ENCODE data around the gene CYP27B1.

DNA sequence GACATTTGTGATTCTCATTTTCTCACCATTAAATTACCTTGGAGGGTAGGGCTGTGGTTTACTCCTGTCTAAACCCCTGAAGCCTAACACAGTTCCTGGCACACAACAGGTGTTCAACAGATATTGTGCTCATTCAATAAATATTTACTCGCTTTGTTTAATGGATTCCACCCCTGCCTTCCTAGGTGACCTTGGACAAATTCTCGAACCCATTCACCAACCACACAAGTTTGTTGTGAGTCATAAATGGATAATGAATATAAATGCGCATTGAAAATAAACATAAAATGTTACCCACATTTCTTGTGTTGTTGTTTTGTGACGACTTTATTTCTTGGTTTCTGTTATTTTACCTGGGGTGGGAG lies 15.3 kb upstream of the CYP27B1 start:
- TF ChIP-seq, protein P1, sequence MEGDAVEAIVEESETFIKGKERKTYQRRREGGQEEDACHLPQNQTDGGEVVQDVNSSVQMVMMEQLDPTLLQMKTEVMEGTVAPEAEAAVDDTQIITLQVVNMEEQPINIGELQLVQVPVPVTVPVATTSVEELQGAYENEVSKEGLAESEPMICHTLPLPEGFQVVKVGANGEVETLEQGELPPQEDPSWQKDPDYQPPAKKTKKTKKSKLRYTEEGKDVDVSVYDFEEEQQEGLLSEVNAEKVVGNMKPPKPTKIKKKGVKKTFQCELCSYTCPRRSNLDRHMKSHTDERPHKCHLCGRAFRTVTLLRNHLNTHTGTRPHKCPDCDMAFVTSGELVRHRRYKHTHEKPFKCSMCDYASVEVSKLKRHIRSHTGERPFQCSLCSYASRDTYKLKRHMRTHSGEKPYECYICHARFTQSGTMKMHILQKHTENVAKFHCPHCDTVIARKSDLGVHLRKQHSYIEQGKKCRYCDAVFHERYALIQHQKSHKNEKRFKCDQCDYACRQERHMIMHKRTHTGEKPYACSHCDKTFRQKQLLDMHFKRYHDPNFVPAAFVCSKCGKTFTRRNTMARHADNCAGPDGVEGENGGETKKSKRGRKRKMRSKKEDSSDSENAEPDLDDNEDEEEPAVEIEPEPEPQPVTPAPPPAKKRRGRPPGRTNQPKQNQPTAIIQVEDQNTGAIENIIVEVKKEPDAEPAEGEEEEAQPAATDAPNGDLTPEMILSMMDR (IDR thresholded peaks at IDR 0.05): no peak
- TF ChIP-seq POLR2A (IDR thresholded peaks at IDR 0.05): no peak
